H1 (cell line): ENCODE data around the gene IGF2R.

ENCODE experiments used
- EGR1 ChIP-seq: IDR thresholded peaks from 2 replicates; pipeline ENCODE4 v1.6.1; 2011; ENCODE audit warnings: low read depth, low read length, borderline replicate concordance
- GTF2F1 ChIP-seq: IDR thresholded peaks from 2 replicates; pipeline ENCODE4 v1.6.1; 2012; ENCODE audit warnings: low read depth, low read length, improper control_type of control experiment, borderline replicate concordance
- POLR2A ChIP-seq, 2 experiments: IDR thresholded peaks; 1 replicate in 1 of 2; 2 replicates in 1 of 2; pipeline ENCODE4 v1.6.1; 2011; ENCODE audit warnings: low read depth in 2 of 2, low read length in 2 of 2, mild to moderate bottlenecking in 2 of 2; ENCODE audit errors: control extremely low read depth in 1 of 2
- RXRA ChIP-seq: IDR thresholded peaks from 2 replicates; pipeline ENCODE4 v1.6.1; 2011; ENCODE audit warnings: low read depth, mild to moderate bottlenecking, low read length, moderate library complexity; ENCODE audit not compliant: insufficient read depth
- SIN3A ChIP-seq, 2 experiments: IDR thresholded peaks in 1 of 2; conservative IDR thresholded peaks in 1 of 2; 2 replicates each; pipeline ENCODE4 v1.6.1; 2011 to 2012; ENCODE audit warnings: low read length in 2 of 2, improper control_type of control experiment in 1 of 2, low read depth in 1 of 2, mild to moderate bottlenecking in 1 of 2
- SP4 ChIP-seq: IDR thresholded peaks from 2 replicates; pipeline ENCODE4 v1.6.1; 2012; ENCODE audit warnings: low read length, inconsistent platforms
- TAF1 ChIP-seq: IDR thresholded peaks from 2 replicates; pipeline ENCODE4 v1.6.1; 2011; ENCODE audit warnings: mild to moderate bottlenecking, low read depth, low read length
- TF ChIP-seq, protein P1 (sequence below), 3 experiments: IDR thresholded peaks; 1 replicate in 2 of 3; 2 replicates in 1 of 3; pipeline versions ENCODE4 v1.5.1 to v1.6.1; 2011; ENCODE audit warnings: low read length in 3 of 3, mild to moderate bottlenecking in 3 of 3, inconsistent platforms in 2 of 3, low read depth in 1 of 3, moderate library complexity in 1 of 3; ENCODE audit not compliant: insufficient read depth in 1 of 3; ENCODE audit errors: control extremely low read depth in 1 of 3

DNA sequence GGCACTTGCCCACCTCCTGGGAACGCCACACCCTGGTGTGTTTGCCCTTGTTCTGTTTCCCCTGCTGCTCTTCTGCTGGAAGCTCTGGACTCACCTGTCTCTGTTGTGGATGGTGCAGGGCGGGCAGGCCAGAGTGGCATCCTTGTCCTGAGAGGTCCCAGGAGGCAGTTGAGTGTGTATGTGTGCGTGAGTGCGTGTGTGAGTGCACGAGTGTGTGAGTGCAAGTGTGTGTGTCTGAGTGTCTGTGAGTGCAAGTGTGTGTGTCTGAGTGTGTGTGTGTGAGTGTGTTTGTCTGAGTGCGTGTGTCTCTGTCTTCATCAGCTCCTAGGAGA lies 12.2 kb downstream of the IGF2R start:
- no peak for TF ChIP-seq POLR2A (IDR thresholded peaks at IDR 0.05; ENCODE audit: control extremely low read depth in 1 of 2, low read depth in 2 of 2, low read length in 2 of 2)
- TF ChIP-seq, protein P1, sequence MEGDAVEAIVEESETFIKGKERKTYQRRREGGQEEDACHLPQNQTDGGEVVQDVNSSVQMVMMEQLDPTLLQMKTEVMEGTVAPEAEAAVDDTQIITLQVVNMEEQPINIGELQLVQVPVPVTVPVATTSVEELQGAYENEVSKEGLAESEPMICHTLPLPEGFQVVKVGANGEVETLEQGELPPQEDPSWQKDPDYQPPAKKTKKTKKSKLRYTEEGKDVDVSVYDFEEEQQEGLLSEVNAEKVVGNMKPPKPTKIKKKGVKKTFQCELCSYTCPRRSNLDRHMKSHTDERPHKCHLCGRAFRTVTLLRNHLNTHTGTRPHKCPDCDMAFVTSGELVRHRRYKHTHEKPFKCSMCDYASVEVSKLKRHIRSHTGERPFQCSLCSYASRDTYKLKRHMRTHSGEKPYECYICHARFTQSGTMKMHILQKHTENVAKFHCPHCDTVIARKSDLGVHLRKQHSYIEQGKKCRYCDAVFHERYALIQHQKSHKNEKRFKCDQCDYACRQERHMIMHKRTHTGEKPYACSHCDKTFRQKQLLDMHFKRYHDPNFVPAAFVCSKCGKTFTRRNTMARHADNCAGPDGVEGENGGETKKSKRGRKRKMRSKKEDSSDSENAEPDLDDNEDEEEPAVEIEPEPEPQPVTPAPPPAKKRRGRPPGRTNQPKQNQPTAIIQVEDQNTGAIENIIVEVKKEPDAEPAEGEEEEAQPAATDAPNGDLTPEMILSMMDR (IDR thresholded peaks at IDR 0.05; ENCODE audit: control extremely low read depth in 1 of 3, insufficient read depth in 1 of 3, low read depth in 1 of 3, low read length in 3 of 3) = no peak
- no peak for TF ChIP-seq SP4
- TF ChIP-seq SIN3A (conservative IDR thresholded peaks at IDR 0.05 in 1 of 2, IDR thresholded peaks at IDR 0.05 in 1 of 2; ENCODE audit: low read depth in 1 of 2, low read length in 2 of 2) = no peak
- no peak for TF ChIP-seq RXRA
- TF ChIP-seq GTF2F1 = no peak
- TF ChIP-seq TAF1 = no peak
- TF ChIP-seq EGR1 = no peak
